Measurements from ENCODE around the gene PNMA3. TPM values are rescaled to one million over a fixed set of nuclear protein-coding genes. Genes with fewer than 3 reads are reported as not detected.

Gene PNMA3
- total and polyA plus RNA-seq, 2 donors (not counting 3 experiments of a cell fraction or from before 2014, with no cell fraction given): not detected

GRCh38 chrX:153057281-153057680 is 1.0 kb downstream of the PNMA3 start:
- H3K36me3 ChIP-seq (ENCODE audit: control insufficient read depth in 2 of 2, extremely low read depth in 1 of 2, insufficient read depth in 2 of 2, low read length in 2 of 2): no peaks in the 10 kb centered on the region
- CTCF ChIA-PET: no interaction called here
- H3K27ac ChIP-seq (ENCODE audit: insufficient read depth, low read depth, low read length): no peak overlapping the region
- no peaks in the 10 kb centered on the region for H3K9me1 ChIP-seq (replicated peaks; ENCODE audit: control insufficient read depth, extremely low read depth, insufficient read depth, low read length)
- no TSS peak for BruUV-seq (replicated peaks)
- H3K4me1 ChIP-seq (ENCODE audit: control insufficient read depth, extremely low read depth, insufficient read depth, low read length): no peaks in the 10 kb centered on the region
- DNase-seq (ENCODE audit: low read depth, low spot score) (no peak), FAIRE-seq (no peak)
- no peak overlapping the region for H3K4me3 ChIP-seq (replicated peaks in 1 of 3; ENCODE audit: insufficient read depth in 1 of 3, low read depth in 1 of 3, low read length in 3 of 3)
- intact Hi-C loops (cut with micrococcal nuclease) (no loop called here), dilution Hi-C loops (cut with MboI; ENCODE audit: extremely low pct_ligation_motif_present, low sequenced_read_pairs) (no loop called here)
- H3K4me2 ChIP-seq (ENCODE audit: insufficient read depth, low read length): no peak overlapping the region
- peaks cover 5 to 6% of the 10 kb centered on the region in 2 experiments for H3K27me3 ChIP-seq (ENCODE audit: control insufficient read depth in 2 of 2, insufficient read depth in 2 of 2, low read length in 2 of 2)
- H2AFZ ChIP-seq (ENCODE audit: low read depth, low read length): no peak overlapping the region
- no peaks in the 10 kb centered on the region for H4K20me1 ChIP-seq (replicated peaks; ENCODE audit: control insufficient read depth, extremely low read depth, insufficient read depth, low read length)
- POLR2A ChIA-PET: no interaction called here
- H3K9ac ChIP-seq (replicated peaks; ENCODE audit: extremely low read depth, insufficient read depth, low read length): no peak overlapping the region
- H3K9me3 ChIP-seq (replicated peaks; ENCODE audit: control insufficient read depth, insufficient read depth, low read length): no peaks in the 10 kb centered on the region
- TF ChIP-seq GATA2 (IDR thresholded peaks at IDR 0.05; ENCODE audit: insufficient read depth, insufficient read length, low read depth, low read length): no peak
- TF ChIP-seq, protein P1, sequence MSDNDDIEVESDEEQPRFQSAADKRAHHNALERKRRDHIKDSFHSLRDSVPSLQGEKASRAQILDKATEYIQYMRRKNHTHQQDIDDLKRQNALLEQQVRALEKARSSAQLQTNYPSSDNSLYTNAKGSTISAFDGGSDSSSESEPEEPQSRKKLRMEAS (IDR thresholded peaks at IDR 0.05; ENCODE audit: insufficient read depth, insufficient read length): no peak
- no peak for TF ChIP-seq FOS (IDR thresholded peaks at IDR 0.05; ENCODE audit: borderline replicate concordance, insufficient read depth, low read length)
- TF ChIP-seq, protein P2, sequence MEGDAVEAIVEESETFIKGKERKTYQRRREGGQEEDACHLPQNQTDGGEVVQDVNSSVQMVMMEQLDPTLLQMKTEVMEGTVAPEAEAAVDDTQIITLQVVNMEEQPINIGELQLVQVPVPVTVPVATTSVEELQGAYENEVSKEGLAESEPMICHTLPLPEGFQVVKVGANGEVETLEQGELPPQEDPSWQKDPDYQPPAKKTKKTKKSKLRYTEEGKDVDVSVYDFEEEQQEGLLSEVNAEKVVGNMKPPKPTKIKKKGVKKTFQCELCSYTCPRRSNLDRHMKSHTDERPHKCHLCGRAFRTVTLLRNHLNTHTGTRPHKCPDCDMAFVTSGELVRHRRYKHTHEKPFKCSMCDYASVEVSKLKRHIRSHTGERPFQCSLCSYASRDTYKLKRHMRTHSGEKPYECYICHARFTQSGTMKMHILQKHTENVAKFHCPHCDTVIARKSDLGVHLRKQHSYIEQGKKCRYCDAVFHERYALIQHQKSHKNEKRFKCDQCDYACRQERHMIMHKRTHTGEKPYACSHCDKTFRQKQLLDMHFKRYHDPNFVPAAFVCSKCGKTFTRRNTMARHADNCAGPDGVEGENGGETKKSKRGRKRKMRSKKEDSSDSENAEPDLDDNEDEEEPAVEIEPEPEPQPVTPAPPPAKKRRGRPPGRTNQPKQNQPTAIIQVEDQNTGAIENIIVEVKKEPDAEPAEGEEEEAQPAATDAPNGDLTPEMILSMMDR (IDR thresholded peaks at IDR 0.05; ENCODE audit: extremely low read depth in 1 of 2, insufficient read depth in 1 of 2, low read depth in 1 of 2, low read length in 2 of 2): no peak
- no peak for TF ChIP-seq MYC (IDR thresholded peaks at IDR 0.05; ENCODE audit: low read depth, low read length)
- TF ChIP-seq EZH2 (IDR thresholded peaks at IDR 0.05; ENCODE audit: borderline replicate concordance, low read depth, low read length, severe bottlenecking): no peak
- no peak for TF ChIP-seq POLR2AphosphoS5 (IDR thresholded peaks at IDR 0.05; ENCODE audit: insufficient read depth, low read depth, low read length)
- no peak for TF ChIP-seq POLR2A (IDR thresholded peaks at IDR 0.05; ENCODE audit: low read depth, low read length)
- TF ChIP-seq JUN (IDR thresholded peaks at IDR 0.05; ENCODE audit: borderline replicate concordance, insufficient read depth, insufficient read length, low read depth): no peak
- no peaks in the 10 kb centered on the region for H3K79me2 ChIP-seq (ENCODE audit: control insufficient read depth, insufficient read depth, low read length)

All from endothelial cell of umbilical vein (primary cell).